ENCODE results near the gene DAO.

GRCh38 chr12:108930756-108931155, 50.9 kb downstream of the DAO start:
- TF ChIP-seq CTCF (IDR thresholded peaks at IDR 0.05) (no peak), POLR2A (IDR thresholded peaks at IDR 0.05) (no peak)

Measured in testis (tissue), 2 donors.